K562 (cell line): ENCODE measurements around the gene SIGLEC14. TPM values are rescaled to one million over a fixed set of nuclear protein-coding genes. Genes with fewer than 3 reads are reported as not detected.

Experiments
- ATAC-seq: fragments of 200-7000 bp; cut with Tn5 transposase; 3 replicates; pipeline ENCODE4 v1.9.1; 2020; ENCODE audit warnings: moderate library complexity
- BruUV-seq: library from RNA; stranded (reverse); fragments of 400-500 nt; replicated peaks from 2 replicates; lab custom pipeline; 2021; lab: Mats Ljungman, UMichigan
- CTCF ChIA-PET: fragments of 300-600 bp; formaldehyde crosslinking; extraction: SDS; loops from one replicate; lab custom pipeline; 2021; ENCODE audit warnings: low intra/inter-chr PET ratio; lab: Yijun Ruan, JAX
- POLR2A ChIA-PET: fragments of 300-600, 350-650 bp; sonication (Branson Sonifier 250); formaldehyde crosslinking; extraction: SDS; loops from one replicate; lab custom pipeline; 2021; ENCODE audit warnings: antibody characterized with exemption, inconsistent platforms; lab: Yijun Ruan, JAX
- DNase-seq, 4 experiments: peaks; one replicate each; pipeline versions ENCODE4 v3.0.0 to v3.0.0-alpha.2; 2011 to 2018; ENCODE audit warnings: low spot score in 3 of 4, mixed read lengths in 3 of 4; ENCODE audit errors: extremely low read depth in 1 of 4
- FAIRE-seq: peaks from 2 replicates; lab custom pipeline; 2011; peaks lifted over from hg19 to GRCh38; lab: Jason Lieb, UNC
- H2AFZ ChIP-seq: 2 replicates; pipeline ENCODE4 v1.6.0; 2011; ENCODE audit warnings: low read depth, low read length, control low read depth, inconsistent platforms
- H3K27ac ChIP-seq: fragments of 200-600 bp; 3 replicates; pipeline ENCODE4 v1.8.0; 2011; ENCODE audit warnings: low read depth, mild to moderate bottlenecking, control low read depth, inconsistent platforms, low read length, moderate library complexity, mixed read lengths; ENCODE audit errors: extremely low read depth
- H3K27me3 ChIP-seq, 2 experiments: fragments of 300-600 bp in 1 of 2; 2 replicates in 1 of 2; 3 replicates in 1 of 2; pipeline versions ENCODE4 v1.6.0 to v1.8.0; 2011; ENCODE audit warnings: inconsistent platforms in 2 of 2, low read length in 2 of 2, mild to moderate bottlenecking in 1 of 2, mixed read lengths in 1 of 2, moderate library complexity in 1 of 2; ENCODE audit not compliant: control insufficient read depth in 2 of 2, insufficient read depth in 2 of 2
- H3K36me3 ChIP-seq: fragments of 300-600 bp; 3 replicates; pipeline ENCODE4 v1.8.0; 2011; ENCODE audit warnings: mild to moderate bottlenecking, low read length, inconsistent platforms; ENCODE audit not compliant: control insufficient read depth, insufficient read depth
- H3K4me1 ChIP-seq, 2 experiments: fragments of 200-600 bp in 1 of 2; replicated peaks in 1 of 2; 2 replicates in 1 of 2; 3 replicates in 1 of 2; pipeline versions ENCODE4 v1.5.1 to v1.8.0; 2011; ENCODE audit warnings: inconsistent platforms in 2 of 2, low read length in 2 of 2, mild to moderate bottlenecking in 1 of 2, mixed read lengths in 1 of 2, moderate library complexity in 1 of 2; ENCODE audit not compliant: control insufficient read depth in 2 of 2, insufficient read depth in 2 of 2
- H3K4me2 ChIP-seq: 2 replicates; pipeline ENCODE4 v1.6.1; 2011; ENCODE audit warnings: low read length, control low read depth, inconsistent platforms, mixed read lengths; ENCODE audit not compliant: insufficient read depth
- H3K4me3 ChIP-seq: fragments of 200-600 bp; sonication (generic), shearing (Covaris generic); 2 replicates; pipeline ENCODE4 v1.5.1; 2016; ENCODE audit warnings: control low read depth, inconsistent platforms
- H3K79me2 ChIP-seq: fragments of 200-600 bp; 3 replicates; pipeline ENCODE4 v1.8.0; 2011; ENCODE audit warnings: low read length, inconsistent platforms; ENCODE audit not compliant: control insufficient read depth, insufficient read depth
- H3K9ac ChIP-seq, 2 experiments: 2 replicates each; pipeline versions ENCODE4 v1.6.0 to v1.6.1; 2011; ENCODE audit warnings: low read depth in 2 of 2, low read length in 2 of 2, control low read depth in 1 of 2, inconsistent platforms in 1 of 2, mild to moderate bottlenecking in 1 of 2, mixed read lengths in 1 of 2; ENCODE audit not compliant: insufficient read depth in 1 of 2
- H3K9me1 ChIP-seq: one replicate; pipeline ENCODE4 v1.6.0; 2011; ENCODE audit warnings: inconsistent platforms, mild to moderate bottlenecking, low read length, moderate library complexity; ENCODE audit not compliant: control insufficient read depth, insufficient read depth
- H3K9me3 ChIP-seq: replicated peaks from 2 replicates; pipeline ENCODE4 v1.5.1; 2011; ENCODE audit warnings: low read depth, low read length, inconsistent platforms; ENCODE audit not compliant: control insufficient read depth, insufficient read depth
- H4K20me1 ChIP-seq: replicated peaks from 2 replicates; pipeline ENCODE4 v1.6.1; 2011; ENCODE audit warnings: low read length, inconsistent platforms, mixed read lengths; ENCODE audit not compliant: control insufficient read depth, insufficient read depth
- ETV5 ChIP-seq: sonication (generic); formaldehyde crosslinking; IDR thresholded peaks from 2 replicates; pipeline ENCODE4 v1.4.0; 2020; ENCODE audit warnings: low read depth, mild to moderate bottlenecking, missing genetic modification reagents
- HMGN3 ChIP-seq: IDR thresholded peaks from 2 replicates; pipeline ENCODE4 v1.6.1; 2011; ENCODE audit warnings: borderline replicate concordance, low read depth, mild to moderate bottlenecking, mixed read lengths, low read length; ENCODE audit not compliant: insufficient read length; ENCODE audit errors: extremely low read depth
- JUND ChIP-seq, 2 experiments: IDR thresholded peaks; 2 replicates in 1 of 2; 3 replicates in 1 of 2; pipeline ENCODE4 v1.6.1; 2011; ENCODE audit warnings: borderline replicate concordance in 2 of 2, low read depth in 2 of 2, low read length in 2 of 2, improper control_type of control experiment in 1 of 2, missing biosample characterization in 1 of 2, missing genetic modification characterization in 1 of 2, missing genetic modification reagents in 1 of 2
- PML ChIP-seq: IDR thresholded peaks from 2 replicates; pipeline ENCODE4 v1.6.1; 2012; ENCODE audit warnings: low read length, inconsistent platforms
- POLR2G ChIP-seq: fragments of 200-400 bp; formaldehyde crosslinking; IDR thresholded peaks from 2 replicates; pipeline ENCODE4 v1.6.1; 2017; ENCODE audit warnings: low read depth, mild to moderate bottlenecking, antibody characterized with exemption, low read length, moderate library complexity
- RBFOX2 ChIP-seq: fragments of 200-400 bp; formaldehyde crosslinking; IDR thresholded peaks from 2 replicates; pipeline ENCODE4 v1.6.1; 2017; ENCODE audit warnings: low read depth, mild to moderate bottlenecking, low read length, moderate library complexity
- RCOR1 ChIP-seq, 2 experiments: IDR thresholded peaks; 2 replicates each; pipeline ENCODE4 v1.6.1; 2012; ENCODE audit warnings: low read depth in 2 of 2, low read length in 2 of 2, borderline replicate concordance in 1 of 2, improper control_type of control experiment in 1 of 2
- WHSC1 ChIP-seq: IDR thresholded peaks from one replicate; pipeline ENCODE4 v1.6.1; 2012; ENCODE audit warnings: low read length, control low read depth, inconsistent platforms
- ZBTB34 ChIP-seq: fragments of 250-450 bp; sonication (Bioruptor Pico); IDR thresholded peaks from 2 replicates; pipeline ENCODE4 v1.8.0; 2021; ENCODE audit warnings: mild to moderate bottlenecking, moderate library complexity
- ZNF263 ChIP-seq: sonication (generic); formaldehyde crosslinking; IDR thresholded peaks from 2 replicates; pipeline ENCODE4 v1.8.0; 2022; ENCODE audit warnings: mild to moderate bottlenecking, missing genetic modification reagents, borderline replicate concordance
- ZNF41 ChIP-seq: fragments of 250-450 bp; sonication (Bioruptor Pico); conservative IDR thresholded peaks from 2 replicates; pipeline ENCODE4 v1.4.0; 2020; ENCODE audit warnings: mild to moderate bottlenecking
- WGBS: fragments of 100-300 bp; shearing (Covaris generic); methylation state at CpG from one replicate; pipeline ENCODE4 v1.1.6; 2016; ENCODE audit warnings: low coverage, mixed read lengths; ENCODE audit not compliant: insufficient coverage; ENCODE audit errors: missing lambda C conversion rate; 5-methylcytosine and 5-hydroxymethylcytosine counted together
- in situ Hi-C: fragments of 300-500 bp; cut with MboI; formaldehyde crosslinking; loops from 4 replicates; pipeline ENCODE4 v1.15.0; 2018; ENCODE audit warnings: inconsistent platforms, mixed read lengths
- intact Hi-C: fragments of 100-400 bp; cut with micrococcal nuclease; formaldehyde crosslinking; loops from 2 replicates; pipeline ENCODE4 v1.14.2; 2022
- polyA plus RNA-seq, 8 experiments: library from polyadenylated mRNA; depleted of rRNA in 4 of 8; stranded (reverse) in 5 of 8; unstranded in 3 of 8; fragments of >200 nt; fragmentation: Nextera tagmentation in 2 of 8; fragmentation: Illumina TruSeq in 1 of 8; extraction: Ambion mirVana in 2 of 8; extraction: Trizol in 1 of 8; gene quantifications; 2 replicates each; pipeline versions ENCODE4 v1.2.1 to v1.2.3, GENCODE V29; 2011 to 2014; ENCODE audit warnings: inconsistent platforms in 1 of 8, missing spikeins in 1 of 8
- total RNA-seq, 7 experiments: library from RNA; depleted of rRNA in 6 of 7; stranded (reverse); fragments of >200 nt in 6 of 7; fragmentation: Illumina TruSeq in 2 of 7; extraction: Trizol in 2 of 7; gene quantifications; 2 replicates each; pipeline versions ENCODE4 v1.2.1 to v1.2.3, GENCODE V29; 2011 to 2021; ENCODE audit warnings: low replicate concordance in 1 of 7
- TF ChIP-seq, protein P1 (sequence below): conservative IDR thresholded peaks from 2 replicates; pipeline ENCODE4 v1.6.1; 2011; ENCODE audit warnings: low read depth, mild to moderate bottlenecking, low read length; ENCODE audit not compliant: control insufficient read depth

Gene SIGLEC14
- total and polyA plus RNA-seq, 9 of the 15 experiments (the other 6 are each of a cell fraction or from before 2014, with no cell fraction given), result not detected

GRCh38 chr19:51692468-51692867 lies 45.8 kb upstream of the SIGLEC14 start:
- no peak for DNase-seq
- H3K9ac ChIP-seq, result peak overlapping the region; percentile 59 to 86; a peak in 3 of 4 replicates
- intact Hi-C loops (no loop called here), in situ Hi-C loops (no loop called here)
- H3K4me3 ChIP-seq, result no peak overlapping the region; the same call in 1 of the 2 replicates
- CTCF ChIA-PET, result no interaction called here
- peak overlapping the region; percentile 66 for H3K4me2 ChIP-seq
- no peaks in the 10 kb centered on the region for H3K9me1 ChIP-seq
- POLR2A ChIA-PET, result interaction anchor here (0.6 kb wide), 1 partner anchor 302 kb away, joined by 3 read pairs; no protein-coding TSS in a partner anchor
- BruUV-seq, result no TSS peak
- H3K36me3 ChIP-seq, result peaks cover 43% of the 10 kb centered on the region; the same call in 2 of the 3 replicates
- no peaks in the 10 kb centered on the region for H3K27me3 ChIP-seq
- ATAC-seq, result no peak
- no peak for TF ChIP-seq RCOR1 (IDR thresholded peaks at IDR 0.05; ENCODE audit: borderline replicate concordance in 1 of 2, low read depth in 2 of 2, low read length in 2 of 2)
- TF ChIP-seq ZBTB34 (CRISPR knock-in tag), result no peak
- TF ChIP-seq ZNF263 (CRISPR knock-in tag), result peak; percentile 74
- TF ChIP-seq PML, result no peak
- TF ChIP-seq ETV5 (CRISPR knock-in tag), result no peak
- no peak for TF ChIP-seq WHSC1
- peak; percentile 7 for TF ChIP-seq HMGN3
- TF ChIP-seq, protein P1, sequence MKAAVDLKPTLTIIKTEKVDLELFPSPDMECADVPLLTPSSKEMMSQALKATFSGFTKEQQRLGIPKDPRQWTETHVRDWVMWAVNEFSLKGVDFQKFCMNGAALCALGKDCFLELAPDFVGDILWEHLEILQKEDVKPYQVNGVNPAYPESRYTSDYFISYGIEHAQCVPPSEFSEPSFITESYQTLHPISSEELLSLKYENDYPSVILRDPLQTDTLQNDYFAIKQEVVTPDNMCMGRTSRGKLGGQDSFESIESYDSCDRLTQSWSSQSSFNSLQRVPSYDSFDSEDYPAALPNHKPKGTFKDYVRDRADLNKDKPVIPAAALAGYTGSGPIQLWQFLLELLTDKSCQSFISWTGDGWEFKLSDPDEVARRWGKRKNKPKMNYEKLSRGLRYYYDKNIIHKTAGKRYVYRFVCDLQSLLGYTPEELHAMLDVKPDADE, result no peak
- 0 out of 2 replicates have a peak, but pooled peaks have one; percentile 19 for TF ChIP-seq POLR2G
- TF ChIP-seq JUND (IDR thresholded peaks at IDR 0.05; ENCODE audit: borderline replicate concordance, low read depth, low read length), result no peak
- TF ChIP-seq JUND (tag; IDR thresholded peaks at IDR 0.05; ENCODE audit: borderline replicate concordance, low read depth, low read length), result no peak
- TF ChIP-seq ZNF41, result no peak
- TF ChIP-seq RBFOX2, result peak; percentile 44
- no peaks in the 10 kb centered on the region for H4K20me1 ChIP-seq
- no peak overlapping the region for H2AFZ ChIP-seq
- no peaks in the 10 kb centered on the region for H3K9me3 ChIP-seq
- peaks cover 17 to 60% of the 10 kb centered on the region in 2 experiments for H3K4me1 ChIP-seq
- H3K27ac ChIP-seq, result 0 out of 3 replicates have a peak overlapping the region, but pooled peaks have one; percentile 69
- no peak for FAIRE-seq
- peaks cover 65% of the 10 kb centered on the region for H3K79me2 ChIP-seq
- 100% methylated on average over 1 of the region's 18 CpGs for whole genome bisulfite sequencing
